MG63 (cell line): Measurements from ENCODE around the gene HTR2C. TPM values are rescaled to one million over a fixed set of nuclear protein-coding genes. Genes with fewer than 3 reads are reported as not detected.
"Not testable (repeated sequence)": the region's sequence is repeated elsewhere in the genome, so short reads cannot be mapped to it uniquely, and the experiment has no call there.

Experiments
- DNase-seq: peaks from one replicate; pipeline ENCODE4 v3.0.0-alpha.2; 2020
- H3K27me3 ChIP-seq: fragments of 250-450 bp; sonication (Bioruptor Pico); 2 replicates; pipeline ENCODE4 v1.5.1; 2020; ENCODE audit warnings: mild to moderate bottlenecking, moderate library complexity
- H3K36me3 ChIP-seq: fragments of 250-450 bp; sonication (Bioruptor Pico); 2 replicates; pipeline ENCODE4 v1.5.1; 2020; ENCODE audit warnings: mild to moderate bottlenecking, moderate library complexity
- H3K4me3 ChIP-seq: fragments of 250-450 bp; sonication (Bioruptor Pico); 2 replicates; pipeline ENCODE4 v1.5.1; 2020; ENCODE audit warnings: mild to moderate bottlenecking, moderate library complexity
- H3K9me3 ChIP-seq: fragments of 250-450 bp; sonication (Bioruptor Pico); 2 replicates; pipeline ENCODE4 v1.5.1; 2020; ENCODE audit warnings: mild to moderate bottlenecking, moderate library complexity
- total RNA-seq: library from RNA; depleted of rRNA; stranded (reverse); fragments of >200 nt; shearing (Covaris generic); gene quantifications from 2 replicates; pipeline ENCODE4 v1.2.3, GENCODE V29; 2014; ENCODE audit warnings: low replicate concordance

Gene HTR2C
- total RNA-seq, 1 experiment from 2014 or later: not detected

- no peak for DNase-seq
- Histone ChIP-seq H3K36me3 (no peaks in the 10 kb centered on the region), H3K4me3 (no peak overlapping the region), H3K27me3 (no peaks in the 10 kb centered on the region), H3K9me3 (no peaks in the 10 kb centered on the region)
Measured at GRCh38 chrX:114903618-114904017, 319.7 kb downstream of the HTR2C start.

- H3K36me3 ChIP-seq: no peaks in the 10 kb centered on the region
- no peaks in the 10 kb centered on the region for H3K9me3 ChIP-seq
- H3K27me3 ChIP-seq: no peaks in the 10 kb centered on the region
- H3K4me3 ChIP-seq: no peak overlapping the region
- no peak for DNase-seq
Measured at GRCh38 chrX:114905251-114905650, 321.4 kb downstream of the HTR2C start.

- H3K27me3 ChIP-seq: no peaks in the 10 kb centered on the region
- H3K4me3 ChIP-seq: no peak overlapping the region
- H3K9me3 ChIP-seq: no peaks in the 10 kb centered on the region
- no peak for DNase-seq
- H3K36me3 ChIP-seq: no peaks in the 10 kb centered on the region
Measured at GRCh38 chrX:114906984-114907510, 323.2 kb downstream of the HTR2C start.

- H3K9me3 ChIP-seq: no peaks in the 10 kb centered on the region
- no peaks in the 10 kb centered on the region for H3K36me3 ChIP-seq
- H3K27me3 ChIP-seq: no peaks in the 10 kb centered on the region
- no peak overlapping the region for H3K4me3 ChIP-seq
- DNase-seq: no peak
Measured at GRCh38 chrX:114924423-114924822, 340.5 kb downstream of the HTR2C start.

GRCh38 chrX:114924856-114925255 lies 341.0 kb downstream of the HTR2C start:
- H3K36me3 ChIP-seq: no peaks in the 10 kb centered on the region
- H3K9me3 ChIP-seq: no peaks in the 10 kb centered on the region
- no peaks in the 10 kb centered on the region for H3K27me3 ChIP-seq
- no peak for DNase-seq
- H3K4me3 ChIP-seq: no peak overlapping the region

- H3K27me3 ChIP-seq: no peaks in the 10 kb centered on the region
- H3K36me3 ChIP-seq: no peaks in the 10 kb centered on the region
- H3K4me3 ChIP-seq: no peak overlapping the region
- no peaks in the 10 kb centered on the region for H3K9me3 ChIP-seq
- no peak for DNase-seq
Measured at GRCh38 chrX:114930227-114930626, 346.3 kb downstream of the HTR2C start.

- H3K27me3 ChIP-seq: no peaks in the 10 kb centered on the region
- H3K9me3 ChIP-seq: no peaks in the 10 kb centered on the region
- DNase-seq: no peak
- H3K4me3 ChIP-seq: no peak overlapping the region
- no peaks in the 10 kb centered on the region for H3K36me3 ChIP-seq
Measured at GRCh38 chrX:114932550-114932949, 348.7 kb downstream of the HTR2C start.

- H3K9me3 ChIP-seq, H3K27me3 ChIP-seq, H3K4me3 ChIP-seq, H3K36me3 ChIP-seq, DNase-seq: not testable (repeated sequence)
Measured at GRCh38 chrX:114933291-114933690, 349.4 kb downstream of the HTR2C start.

- not testable (repeated sequence) for H3K27me3 ChIP-seq, H3K36me3 ChIP-seq, DNase-seq, H3K4me3 ChIP-seq, H3K9me3 ChIP-seq
Measured at GRCh38 chrX:114937090-114937489, 353.2 kb downstream of the HTR2C start.

- Histone ChIP-seq H3K27me3 (no peaks in the 10 kb centered on the region), H3K4me3 (no peak overlapping the region), H3K36me3 (no peaks in the 10 kb centered on the region), H3K9me3 (no peaks in the 10 kb centered on the region)
- no peak for DNase-seq
Measured at GRCh38 chrX:114952696-114953095, 368.8 kb downstream of the HTR2C start.
